LNCaP clone FGC (cell line): ENCODE measurements around the gene PWWP2B.

Experiments
- DNase-seq: peaks from one replicate; pipeline ENCODE4 v3.0.0-alpha.2; 2011; ENCODE audit warnings: low read depth
- H3K4me3 ChIP-seq: 2 replicates; pipeline ENCODE4 v1.5.1; 2011; ENCODE audit warnings: mild to moderate bottlenecking, low read depth, low read length, control low read depth
- TF ChIP-seq, protein P1 (sequence below): IDR thresholded peaks from 2 replicates; pipeline ENCODE4 v1.5.1; 2012; ENCODE audit warnings: mild to moderate bottlenecking; ENCODE audit not compliant: control insufficient read depth, insufficient read depth; ENCODE audit errors: extremely low read depth

PWWP2B gene

DNA sequence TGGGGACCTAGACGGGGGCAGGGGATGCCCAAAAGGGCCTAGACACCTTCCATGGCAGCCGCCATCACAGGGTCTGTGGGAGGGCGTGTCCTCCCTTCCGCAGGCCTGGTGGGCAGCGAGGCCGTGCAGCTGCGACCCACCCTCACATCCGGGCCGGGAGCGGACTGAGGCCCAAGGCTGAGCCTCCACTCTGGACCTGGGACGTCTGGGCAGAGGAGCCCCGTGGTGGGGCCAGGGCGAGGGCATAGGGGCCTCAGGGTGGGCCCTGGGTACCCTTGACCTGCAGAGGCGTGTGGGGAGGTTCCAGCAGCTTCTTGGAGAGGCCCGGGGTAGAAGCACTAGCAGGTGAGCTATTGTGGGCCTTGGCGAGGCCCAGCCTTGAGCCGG is 49.2 kb downstream of the PWWP2B start:
- TF ChIP-seq, protein P1, sequence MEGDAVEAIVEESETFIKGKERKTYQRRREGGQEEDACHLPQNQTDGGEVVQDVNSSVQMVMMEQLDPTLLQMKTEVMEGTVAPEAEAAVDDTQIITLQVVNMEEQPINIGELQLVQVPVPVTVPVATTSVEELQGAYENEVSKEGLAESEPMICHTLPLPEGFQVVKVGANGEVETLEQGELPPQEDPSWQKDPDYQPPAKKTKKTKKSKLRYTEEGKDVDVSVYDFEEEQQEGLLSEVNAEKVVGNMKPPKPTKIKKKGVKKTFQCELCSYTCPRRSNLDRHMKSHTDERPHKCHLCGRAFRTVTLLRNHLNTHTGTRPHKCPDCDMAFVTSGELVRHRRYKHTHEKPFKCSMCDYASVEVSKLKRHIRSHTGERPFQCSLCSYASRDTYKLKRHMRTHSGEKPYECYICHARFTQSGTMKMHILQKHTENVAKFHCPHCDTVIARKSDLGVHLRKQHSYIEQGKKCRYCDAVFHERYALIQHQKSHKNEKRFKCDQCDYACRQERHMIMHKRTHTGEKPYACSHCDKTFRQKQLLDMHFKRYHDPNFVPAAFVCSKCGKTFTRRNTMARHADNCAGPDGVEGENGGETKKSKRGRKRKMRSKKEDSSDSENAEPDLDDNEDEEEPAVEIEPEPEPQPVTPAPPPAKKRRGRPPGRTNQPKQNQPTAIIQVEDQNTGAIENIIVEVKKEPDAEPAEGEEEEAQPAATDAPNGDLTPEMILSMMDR = no peak
- H3K4me3 ChIP-seq = no peak overlapping the region
- DNase-seq = no peak

DNA sequence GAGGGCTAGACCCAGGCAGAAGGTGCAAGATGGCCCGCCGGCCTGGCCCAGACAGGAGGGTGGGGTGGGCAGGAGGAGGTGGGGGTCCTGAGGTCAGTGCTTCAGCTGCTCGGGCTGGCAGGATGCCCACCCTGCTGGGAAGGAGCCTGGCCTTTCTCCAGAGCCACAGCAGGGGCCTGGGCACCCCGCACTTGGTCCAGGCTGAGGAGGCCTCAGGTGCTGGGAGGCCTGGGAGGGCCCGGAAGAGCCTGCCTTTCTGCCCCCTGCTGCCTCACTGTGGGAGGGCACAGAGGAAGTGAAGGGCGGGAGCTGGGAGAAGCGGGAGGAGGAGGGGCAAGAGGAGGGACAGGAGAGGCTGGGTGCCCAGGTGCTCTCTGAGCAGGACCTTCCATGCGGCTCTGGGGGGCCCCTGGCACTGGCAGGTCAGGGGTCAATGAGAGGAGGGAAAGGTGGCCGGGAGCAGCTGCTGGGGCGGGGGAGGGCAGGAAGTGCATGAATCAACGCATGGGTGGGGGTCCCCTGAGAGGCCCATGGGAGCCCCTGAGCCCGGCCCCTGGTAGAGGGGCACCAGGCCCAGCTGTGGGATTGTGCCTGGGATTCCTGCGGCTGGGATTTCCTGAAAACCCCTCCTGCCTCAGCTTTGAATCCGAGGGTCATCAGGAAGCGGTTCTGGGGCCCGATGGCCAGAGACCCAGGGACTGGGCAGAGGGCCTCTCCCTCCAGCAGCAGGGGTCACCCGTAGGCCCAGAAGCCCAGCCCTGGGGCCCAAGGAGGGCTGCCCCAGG is 49.9 kb downstream of the PWWP2B start:
- DNase-seq = peak; percentile 72
- TF ChIP-seq, protein P1 = peak; percentile 62
- H3K4me3 ChIP-seq = peak overlapping the region; percentile 44

DNA sequence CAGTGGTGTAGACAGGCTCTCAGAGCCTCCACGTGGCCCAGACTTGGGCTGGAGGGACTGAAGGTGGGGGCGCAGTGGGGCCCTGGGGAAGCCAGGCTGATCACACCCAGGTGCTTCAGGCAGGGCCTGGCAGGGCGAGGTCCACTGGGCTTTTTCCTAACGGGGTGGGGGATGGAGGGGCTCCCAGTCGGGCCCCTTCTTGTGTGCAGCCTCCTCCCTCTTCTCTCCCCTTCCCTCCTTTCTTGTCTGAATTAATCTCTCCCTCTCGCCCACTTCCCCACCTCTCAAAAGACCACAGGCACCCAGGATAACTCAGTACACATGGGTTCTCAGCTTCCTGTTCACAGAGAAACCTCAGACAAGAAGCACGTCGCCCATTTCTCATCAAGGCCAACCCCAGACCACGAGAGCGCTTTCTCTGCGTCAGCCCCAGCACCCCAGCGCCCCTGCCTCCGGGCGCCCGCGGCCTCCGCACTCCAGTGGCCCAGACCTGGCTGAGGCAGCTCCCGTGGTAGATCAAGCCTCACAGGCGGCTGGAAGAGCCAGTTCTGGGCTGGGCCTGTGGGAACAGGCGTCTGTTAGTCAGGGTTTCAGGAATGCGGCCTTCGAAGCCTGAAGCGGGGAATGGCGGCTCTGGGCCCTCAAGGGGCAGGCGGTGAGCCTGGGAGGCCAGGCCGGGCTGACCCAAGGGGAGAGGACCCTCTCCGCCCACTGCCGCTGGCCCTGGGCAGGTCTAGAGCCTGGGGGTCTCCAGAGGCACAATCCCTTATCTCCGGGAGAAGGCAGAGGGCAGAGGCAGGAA is 50.6 kb downstream of the PWWP2B start:
- TF ChIP-seq, protein P1 = no peak
- peak overlapping the region; percentile 44 for H3K4me3 ChIP-seq
- DNase-seq = no peak

DNA sequence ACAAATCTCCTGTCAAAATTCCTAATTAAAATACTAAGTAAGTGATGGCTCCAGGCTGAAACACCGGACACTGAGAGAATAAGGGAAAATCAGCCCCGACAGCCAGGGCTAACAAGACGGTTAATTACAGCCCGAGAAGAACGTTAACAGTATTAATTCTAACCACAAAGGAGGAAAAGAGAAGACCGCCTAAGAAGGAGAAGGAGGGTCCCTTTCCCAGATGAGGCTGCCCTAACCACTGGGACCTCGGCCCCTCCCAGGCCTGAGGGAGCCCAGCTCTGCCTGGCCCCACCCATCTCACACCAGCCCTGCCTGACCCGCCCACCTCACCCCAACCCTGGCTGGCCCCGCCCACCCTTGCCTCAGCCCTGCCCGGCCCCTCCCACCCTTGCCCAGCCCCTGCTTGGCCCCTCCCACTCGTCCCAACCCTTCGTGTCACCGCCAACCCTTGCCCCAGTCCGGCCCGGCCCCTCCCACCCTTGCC is 51.3 kb downstream of the PWWP2B start:
- H3K4me3 ChIP-seq = no peak overlapping the region
- DNase-seq = no peak

GRCh38 chr10:132449051-132449810 is 52.2 kb downstream of the PWWP2B start:
- TF ChIP-seq, protein P1 = no peak

More for the DNA sequence above, 51.3 kb downstream of the PWWP2B start:
- TF ChIP-seq, protein P1 = no peak

DNA sequence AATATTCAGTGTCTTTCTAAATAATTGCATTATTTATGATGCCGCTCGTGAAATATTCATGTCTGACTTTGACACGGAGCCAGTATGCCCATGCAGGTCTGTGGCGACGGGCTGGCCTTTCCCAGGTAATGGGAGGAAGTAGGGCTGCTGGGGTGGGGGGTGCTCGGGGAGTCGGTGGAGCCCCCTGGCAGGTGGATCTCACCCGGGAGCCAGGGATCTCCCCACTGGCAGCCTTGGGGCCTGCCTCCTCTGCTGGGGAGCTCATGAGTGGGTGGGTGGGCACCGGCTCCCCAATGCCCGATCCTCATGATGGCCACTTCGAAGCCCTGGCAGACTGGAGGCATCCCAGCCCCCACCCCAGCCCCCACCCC is 52.8 kb downstream of the PWWP2B start:
- no peak for DNase-seq
- TF ChIP-seq, protein P1 = no peak
- no peak overlapping the region for H3K4me3 ChIP-seq

More at GRCh38 chr10:132449051-132449810, 52.2 kb downstream of the PWWP2B start:
- DNase-seq = no peak
- no peak overlapping the region for H3K4me3 ChIP-seq
